ENCODE measurements around the gene TTC33.
"Not testable (repeated sequence)": the region's sequence is repeated elsewhere in the genome, so short reads cannot be mapped to it uniquely, and the experiment has no call there.

Gene TTC33

DNA sequence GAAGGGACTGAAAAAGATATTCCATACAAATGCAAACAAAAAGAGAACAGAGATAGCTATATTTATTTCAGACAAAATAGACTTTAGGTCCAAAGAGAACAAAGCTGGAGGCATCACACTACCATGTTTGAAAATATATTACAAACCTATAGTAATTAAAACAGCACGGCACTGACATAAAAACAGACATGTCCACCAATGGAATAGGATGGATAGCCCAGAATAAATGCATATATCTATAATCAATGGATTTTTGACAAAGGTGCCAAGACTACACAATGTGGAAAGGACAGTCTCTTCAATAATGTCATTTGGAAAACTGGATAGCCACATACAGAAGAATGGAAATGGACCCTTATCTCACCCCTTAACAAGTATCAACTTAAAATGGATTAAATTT lies 32.2 kb upstream of the TTC33 start:
- in situ Hi-C loops (cut with HindIII; ENCODE audit: low sequenced_read_pairs) = no loop called here
- TF ChIP-seq, protein P1, sequence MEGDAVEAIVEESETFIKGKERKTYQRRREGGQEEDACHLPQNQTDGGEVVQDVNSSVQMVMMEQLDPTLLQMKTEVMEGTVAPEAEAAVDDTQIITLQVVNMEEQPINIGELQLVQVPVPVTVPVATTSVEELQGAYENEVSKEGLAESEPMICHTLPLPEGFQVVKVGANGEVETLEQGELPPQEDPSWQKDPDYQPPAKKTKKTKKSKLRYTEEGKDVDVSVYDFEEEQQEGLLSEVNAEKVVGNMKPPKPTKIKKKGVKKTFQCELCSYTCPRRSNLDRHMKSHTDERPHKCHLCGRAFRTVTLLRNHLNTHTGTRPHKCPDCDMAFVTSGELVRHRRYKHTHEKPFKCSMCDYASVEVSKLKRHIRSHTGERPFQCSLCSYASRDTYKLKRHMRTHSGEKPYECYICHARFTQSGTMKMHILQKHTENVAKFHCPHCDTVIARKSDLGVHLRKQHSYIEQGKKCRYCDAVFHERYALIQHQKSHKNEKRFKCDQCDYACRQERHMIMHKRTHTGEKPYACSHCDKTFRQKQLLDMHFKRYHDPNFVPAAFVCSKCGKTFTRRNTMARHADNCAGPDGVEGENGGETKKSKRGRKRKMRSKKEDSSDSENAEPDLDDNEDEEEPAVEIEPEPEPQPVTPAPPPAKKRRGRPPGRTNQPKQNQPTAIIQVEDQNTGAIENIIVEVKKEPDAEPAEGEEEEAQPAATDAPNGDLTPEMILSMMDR (IDR thresholded peaks at IDR 0.05; ENCODE audit: low read depth, low read length, missing control alignments) = no peak
- H3K4me3 ChIP-seq (ENCODE audit: low read depth, low read length) = no peak overlapping the region
- DNase-seq (ENCODE audit: low read depth) = no peak

DNA sequence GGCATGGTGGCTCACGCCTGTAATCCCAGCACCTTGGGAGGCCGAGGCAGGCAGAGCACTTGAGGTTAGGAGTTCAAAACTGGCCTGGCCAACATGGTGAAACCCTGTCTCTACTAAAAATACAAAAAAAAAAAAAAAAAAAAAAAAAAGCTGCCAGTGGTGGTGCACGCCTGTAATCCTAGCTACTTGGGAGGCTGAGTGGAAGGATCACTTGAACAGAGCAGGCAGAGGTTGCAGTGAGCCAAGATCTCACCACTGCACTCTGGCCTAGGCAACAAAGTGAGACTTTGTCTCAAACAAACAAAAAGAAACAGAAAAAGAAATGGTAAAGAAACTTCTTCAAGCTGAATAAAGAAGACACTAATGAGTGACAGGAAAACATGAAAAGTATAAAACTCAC lies 30.9 kb upstream of the TTC33 start:
- DNase-seq (ENCODE audit: low read depth); in situ Hi-C loops (cut with HindIII; ENCODE audit: low sequenced_read_pairs); H3K4me3 ChIP-seq (ENCODE audit: low read depth, low read length): not testable (repeated sequence)

DNA sequence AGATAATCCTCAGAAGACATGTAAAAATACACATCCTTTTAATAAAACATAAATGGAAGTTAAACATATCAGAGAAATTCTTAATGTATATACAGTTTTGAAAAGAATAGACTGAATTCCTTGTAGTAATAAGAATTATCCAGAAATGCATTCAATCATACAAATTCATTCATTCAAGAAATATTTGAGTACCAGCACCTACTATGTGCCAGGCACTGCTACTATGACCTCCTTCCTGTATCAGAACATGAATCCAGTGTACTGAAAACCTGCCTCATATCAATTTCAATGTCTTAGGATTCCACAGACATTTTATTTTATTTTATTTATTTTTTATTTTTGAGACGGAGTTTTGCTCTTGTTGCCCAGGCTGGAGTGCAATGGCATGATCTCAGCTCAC lies 29.2 kb upstream of the TTC33 start:
- DNase-seq (ENCODE audit: low read depth) = no peak
- in situ Hi-C loops (cut with HindIII; ENCODE audit: low sequenced_read_pairs) = no loop called here
- no peak overlapping the region for H3K4me3 ChIP-seq (ENCODE audit: low read depth, low read length)
- TF ChIP-seq, protein P1 (IDR thresholded peaks at IDR 0.05; ENCODE audit: low read depth, low read length, missing control alignments) = no peak

DNA sequence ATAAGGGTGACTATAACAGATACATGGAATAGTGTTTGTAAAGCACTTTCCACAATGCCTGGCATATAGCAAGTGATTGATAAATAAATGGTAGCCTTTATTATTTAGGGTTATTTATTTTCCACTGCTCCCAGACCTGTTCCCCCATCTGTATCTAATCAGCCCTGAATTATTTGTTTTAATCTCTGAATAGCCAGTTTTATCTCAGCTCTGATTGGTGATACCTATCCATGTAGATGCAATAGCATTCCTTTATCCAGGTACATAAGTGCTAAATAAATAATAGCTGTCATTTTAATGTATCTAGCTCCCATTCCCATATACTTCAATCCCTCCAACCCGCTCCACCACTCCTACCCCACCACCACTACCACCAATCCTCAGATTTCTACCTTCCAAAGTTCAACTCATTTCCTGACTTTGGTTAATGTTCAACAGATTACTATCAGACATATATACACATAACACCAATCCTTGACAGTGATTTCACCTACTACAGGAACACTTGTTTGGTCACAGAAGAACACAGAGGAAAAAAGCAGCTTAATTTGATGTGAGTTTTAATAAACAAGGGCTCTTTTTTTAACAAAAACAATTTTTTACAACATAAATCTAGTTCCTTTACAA lies 28.4 kb upstream of the TTC33 start:
- TF ChIP-seq, protein P1 (IDR thresholded peaks at IDR 0.05; ENCODE audit: low read depth, low read length, missing control alignments) = no peak
- in situ Hi-C loops (cut with HindIII; ENCODE audit: low sequenced_read_pairs) = no loop called here
- DNase-seq (ENCODE audit: low read depth) = no peak
- H3K4me3 ChIP-seq (ENCODE audit: low read depth, low read length) = no peak overlapping the region

DNA sequence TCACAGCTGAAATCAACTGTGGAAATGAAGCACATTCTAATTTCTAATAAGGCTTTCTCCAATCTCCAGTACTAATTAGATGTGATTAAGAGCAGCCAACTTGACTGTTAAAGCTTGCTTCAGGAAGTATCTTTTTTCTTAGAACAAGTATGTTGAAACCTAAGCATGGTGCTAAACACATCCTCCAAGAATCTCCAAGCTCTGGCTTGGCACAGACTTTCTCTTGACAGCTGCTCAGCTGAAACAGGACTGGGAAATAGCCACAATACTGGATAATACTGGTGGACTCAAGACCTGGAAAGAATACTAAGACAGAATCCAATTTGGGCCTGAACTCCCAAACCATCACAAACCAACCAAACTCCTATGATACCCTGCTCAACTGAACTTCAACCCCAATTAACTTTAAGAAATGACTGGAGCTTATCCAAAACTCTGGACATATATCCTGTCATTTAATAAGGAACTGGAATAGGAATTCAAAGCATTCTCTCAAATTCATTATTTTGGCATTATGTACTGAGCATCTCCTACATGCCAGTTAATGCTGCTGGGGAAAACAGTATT lies 26.2 kb upstream of the TTC33 start:
- no peak for DNase-seq (ENCODE audit: low read depth)
- TF ChIP-seq, protein P1 (IDR thresholded peaks at IDR 0.05; ENCODE audit: low read depth, low read length, missing control alignments) = no peak
- no peak overlapping the region for H3K4me3 ChIP-seq (ENCODE audit: low read depth, low read length)
- in situ Hi-C loops (cut with HindIII; ENCODE audit: low sequenced_read_pairs) = no loop called here

DNA sequence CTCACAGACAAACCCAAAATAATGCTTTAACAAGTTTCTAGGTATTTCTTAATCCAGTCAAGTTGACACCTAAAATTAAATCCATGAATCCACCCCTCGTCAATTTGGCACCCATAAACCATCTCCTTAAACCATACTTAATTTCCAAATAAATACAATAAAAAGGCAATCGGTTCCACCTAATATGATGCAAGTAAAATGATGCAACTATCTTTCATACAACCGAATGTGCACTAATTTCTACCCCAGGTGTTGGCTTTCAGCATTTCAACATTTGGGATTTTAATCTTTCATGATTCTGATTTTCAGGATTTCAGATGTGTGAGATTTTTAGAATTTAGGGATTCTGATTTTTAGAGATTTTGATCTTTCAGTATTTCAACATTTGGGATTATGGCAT lies 25.1 kb upstream of the TTC33 start:
- DNase-seq (ENCODE audit: low read depth) = no peak
- H3K4me3 ChIP-seq (ENCODE audit: low read depth, low read length) = no peak overlapping the region
- TF ChIP-seq, protein P1 (IDR thresholded peaks at IDR 0.05; ENCODE audit: low read depth, low read length, missing control alignments) = no peak
- in situ Hi-C loops (cut with HindIII; ENCODE audit: low sequenced_read_pairs) = no loop called here

DNA sequence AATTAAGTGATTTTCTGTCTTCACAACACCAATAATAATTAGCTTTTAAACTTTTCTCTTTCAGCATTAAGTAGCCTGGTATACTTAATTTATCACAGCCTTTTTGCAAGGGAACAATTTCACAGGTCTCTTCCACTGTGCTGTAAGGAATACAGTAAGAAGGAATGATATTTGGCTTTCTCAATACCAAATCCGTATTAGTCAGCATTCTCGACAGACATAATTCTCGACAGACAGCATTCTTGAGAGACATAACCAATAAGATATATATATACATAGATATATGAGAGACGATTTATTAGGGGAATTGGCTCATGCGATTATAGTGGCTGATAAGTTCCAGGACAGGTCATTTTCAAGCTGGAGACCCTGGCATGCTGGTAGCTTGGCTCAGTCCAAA lies 24.4 kb upstream of the TTC33 start:
- H3K4me3 ChIP-seq (ENCODE audit: low read depth, low read length) = no peak overlapping the region
- TF ChIP-seq, protein P1 (IDR thresholded peaks at IDR 0.05; ENCODE audit: low read depth, low read length, missing control alignments) = no peak
- in situ Hi-C loops (cut with HindIII; ENCODE audit: low sequenced_read_pairs) = no loop called here
- DNase-seq (ENCODE audit: low read depth) = no peak
